Coronary artery (tissue), 2 donors: ENCODE data around the gene OR6B2.

Source experiments
- DNase-seq: peaks from one replicate; pipeline ENCODE4 v3.0.0-alpha.2; 2017; ENCODE audit warnings: low spot score
- H3K27ac ChIP-seq, 2 donors: fragments of 200-600 bp; sonication (generic); one replicate each; pipeline ENCODE4 v1.5.1; 2016 to 2019
- H3K4me3 ChIP-seq: fragments of 200-600 bp; sonication (generic); 2 replicates; pipeline ENCODE4 v1.5.1; 2016; ENCODE audit warnings: mild to moderate bottlenecking, moderate library complexity
- CTCF ChIP-seq: fragments of 200-600 bp; sonication (generic); IDR thresholded peaks from one replicate; pipeline ENCODE4 v1.5.1; 2019; ENCODE audit warnings: antibody characterized with exemption

Gene OR6B2

GRCh38 chr2:240030379-240031094 is at the start of gene OR6B2:
Gene OR6B2 (minus strand): TSS chr2:240030429. CDS start chr2:240030429, 0 bp downstream.
- no peak for TF ChIP-seq CTCF
- H3K27ac ChIP-seq: no peak within 1 kb of the TSS
- H3K4me3 ChIP-seq: no peak within 1 kb of the TSS
- no peak for DNase-seq

GRCh38 chr2:240078631-240079030 is 48.4 kb upstream of the OR6B2 start:
- TF ChIP-seq CTCF: no peak
- no peak overlapping the region for H3K4me3 ChIP-seq
- H3K27ac ChIP-seq: no peak overlapping the region
- DNase-seq: no peak

GRCh38 chr2:240077442-240077841 is 47.2 kb upstream of the OR6B2 start:
- H3K4me3 ChIP-seq: no peak overlapping the region
- no peak for TF ChIP-seq CTCF
- DNase-seq: no peak
- no peak overlapping the region for H3K27ac ChIP-seq

GRCh38 chr2:240074545-240074944 is 44.3 kb upstream of the OR6B2 start:
- no peak for DNase-seq
- TF ChIP-seq CTCF: no peak
- H3K4me3 ChIP-seq: no peak overlapping the region
- H3K27ac ChIP-seq: no peak overlapping the region

- no peak overlapping the region for H3K4me3 ChIP-seq
- no peak for TF ChIP-seq CTCF
Observed at GRCh38 chr2:240070907-240071306, 40.7 kb upstream of the OR6B2 start.

GRCh38 chr2:240069829-240070228 is 39.6 kb upstream of the OR6B2 start:
- no peak overlapping the region for H3K4me3 ChIP-seq
- no peak for DNase-seq
- TF ChIP-seq CTCF: no peak
- H3K27ac ChIP-seq: no peak overlapping the region

More at GRCh38 chr2:240070907-240071306, 40.7 kb upstream of the OR6B2 start:
- H3K27ac ChIP-seq: no peak overlapping the region
- DNase-seq: no peak

- DNase-seq: no peak
- Histone ChIP-seq H3K27ac (no peak overlapping the region), H3K4me3 (no peak overlapping the region)
- TF ChIP-seq CTCF: no peak
Observed at GRCh38 chr2:240068193-240068592, 38.0 kb upstream of the OR6B2 start.
